HuH-7 (cell line): ENCODE data around the gene TDRD1.
"Not testable (repeated sequence)": the region's sequence is repeated elsewhere in the genome, so short reads cannot be mapped to it uniquely, and the experiment has no call there.

Source experiments
- DNase-seq: peaks from one replicate; pipeline ENCODE4 v3.0.0; 2011; ENCODE audit warnings: low spot score

The TDRD1 gene, protein sequence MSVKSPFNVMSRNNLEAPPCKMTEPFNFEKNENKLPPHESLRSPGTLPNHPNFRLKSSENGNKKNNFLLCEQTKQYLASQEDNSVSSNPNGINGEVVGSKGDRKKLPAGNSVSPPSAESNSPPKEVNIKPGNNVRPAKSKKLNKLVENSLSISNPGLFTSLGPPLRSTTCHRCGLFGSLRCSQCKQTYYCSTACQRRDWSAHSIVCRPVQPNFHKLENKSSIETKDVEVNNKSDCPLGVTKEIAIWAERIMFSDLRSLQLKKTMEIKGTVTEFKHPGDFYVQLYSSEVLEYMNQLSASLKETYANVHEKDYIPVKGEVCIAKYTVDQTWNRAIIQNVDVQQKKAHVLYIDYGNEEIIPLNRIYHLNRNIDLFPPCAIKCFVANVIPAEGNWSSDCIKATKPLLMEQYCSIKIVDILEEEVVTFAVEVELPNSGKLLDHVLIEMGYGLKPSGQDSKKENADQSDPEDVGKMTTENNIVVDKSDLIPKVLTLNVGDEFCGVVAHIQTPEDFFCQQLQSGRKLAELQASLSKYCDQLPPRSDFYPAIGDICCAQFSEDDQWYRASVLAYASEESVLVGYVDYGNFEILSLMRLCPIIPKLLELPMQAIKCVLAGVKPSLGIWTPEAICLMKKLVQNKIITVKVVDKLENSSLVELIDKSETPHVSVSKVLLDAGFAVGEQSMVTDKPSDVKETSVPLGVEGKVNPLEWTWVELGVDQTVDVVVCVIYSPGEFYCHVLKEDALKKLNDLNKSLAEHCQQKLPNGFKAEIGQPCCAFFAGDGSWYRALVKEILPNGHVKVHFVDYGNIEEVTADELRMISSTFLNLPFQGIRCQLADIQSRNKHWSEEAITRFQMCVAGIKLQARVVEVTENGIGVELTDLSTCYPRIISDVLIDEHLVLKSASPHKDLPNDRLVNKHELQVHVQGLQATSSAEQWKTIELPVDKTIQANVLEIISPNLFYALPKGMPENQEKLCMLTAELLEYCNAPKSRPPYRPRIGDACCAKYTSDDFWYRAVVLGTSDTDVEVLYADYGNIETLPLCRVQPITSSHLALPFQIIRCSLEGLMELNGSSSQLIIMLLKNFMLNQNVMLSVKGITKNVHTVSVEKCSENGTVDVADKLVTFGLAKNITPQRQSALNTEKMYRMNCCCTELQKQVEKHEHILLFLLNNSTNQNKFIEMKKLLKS

DNA sequence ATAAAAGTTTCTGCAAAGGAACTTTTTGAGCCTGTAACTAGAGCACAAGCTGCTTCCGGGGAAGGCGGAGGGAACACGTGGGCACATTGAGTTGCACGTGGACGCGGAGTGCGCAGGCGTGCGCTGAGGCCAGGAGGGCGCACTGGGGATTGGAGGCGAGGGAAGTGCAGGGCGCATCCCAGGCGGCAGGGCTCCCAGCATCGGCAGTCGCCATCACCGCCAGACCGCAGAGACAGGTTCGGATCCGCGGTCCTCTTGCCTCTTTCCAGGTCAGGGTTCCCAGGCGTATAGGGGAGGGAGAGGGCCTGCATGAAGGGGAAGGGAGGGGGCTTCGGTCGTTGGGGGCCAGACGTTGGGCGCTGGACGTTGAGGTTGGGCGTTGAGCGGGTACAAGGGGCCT, at the start of gene TDRD1:
Gene TDRD1 (plus strand): TSS at position 206 of the 400 bp plus-strand sequence. CDS start 8,479 bp downstream, outside the sequence.
- DNase-seq: no peak

DNA sequence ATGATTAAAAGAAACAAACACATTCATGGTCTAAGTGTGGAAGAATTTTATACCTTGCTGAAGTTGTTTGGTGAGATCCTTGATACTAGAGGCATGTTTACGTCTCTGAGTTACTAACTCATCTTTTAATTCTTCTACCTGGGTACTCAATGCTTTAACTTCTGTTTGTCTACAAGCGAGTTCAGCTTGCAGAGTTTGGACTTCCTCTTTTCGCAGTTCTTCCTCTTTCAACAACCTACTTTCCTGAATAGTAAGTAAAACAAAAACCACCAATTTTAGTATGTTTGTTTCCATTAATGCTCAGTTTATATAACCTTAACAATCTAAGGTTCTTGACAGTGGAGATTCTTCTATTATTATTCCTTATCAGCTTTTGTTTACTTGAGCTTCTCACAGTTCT, 48.1 kb upstream of the TDRD1 start:
- no peak for DNase-seq

DNA sequence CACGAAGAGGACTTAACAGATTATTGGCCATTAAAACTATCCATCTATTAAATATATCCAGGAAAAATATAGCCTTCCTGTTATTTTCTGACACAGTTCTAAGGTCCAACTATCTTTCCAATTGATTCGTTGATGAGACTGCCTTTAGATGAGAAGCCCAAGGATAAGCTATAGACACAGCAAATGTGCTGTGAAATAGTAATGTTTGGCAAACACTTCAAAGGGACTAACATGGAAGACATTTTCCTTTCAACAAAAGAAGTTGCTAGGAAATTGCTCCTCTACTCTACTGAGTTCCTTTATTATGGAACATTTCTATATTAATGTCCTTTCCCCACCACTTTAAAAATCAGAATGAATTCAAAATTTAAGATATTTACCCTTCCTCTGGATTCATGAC, 43.7 kb upstream of the TDRD1 start:
- no peak for DNase-seq

DNA sequence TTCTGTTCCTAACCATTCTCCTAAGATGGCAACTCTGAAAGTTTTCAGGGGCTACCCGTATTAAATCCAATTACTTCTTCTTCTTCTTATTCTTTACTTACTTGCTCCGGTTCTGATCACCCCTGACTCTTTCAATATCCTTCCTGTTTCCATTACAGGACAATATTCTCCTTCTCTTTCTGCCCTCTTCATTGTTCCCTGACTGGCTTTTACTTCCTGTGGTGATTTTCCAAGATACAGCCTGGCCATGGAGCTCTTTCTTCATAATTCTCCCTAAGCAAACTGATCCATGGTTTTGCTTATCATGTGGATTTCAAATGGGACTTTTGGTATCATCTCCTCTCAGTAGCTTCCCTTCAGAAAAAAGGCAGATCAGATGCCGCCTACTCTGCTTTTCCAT, 40.6 kb upstream of the TDRD1 start:
- no peak for DNase-seq

DNA sequence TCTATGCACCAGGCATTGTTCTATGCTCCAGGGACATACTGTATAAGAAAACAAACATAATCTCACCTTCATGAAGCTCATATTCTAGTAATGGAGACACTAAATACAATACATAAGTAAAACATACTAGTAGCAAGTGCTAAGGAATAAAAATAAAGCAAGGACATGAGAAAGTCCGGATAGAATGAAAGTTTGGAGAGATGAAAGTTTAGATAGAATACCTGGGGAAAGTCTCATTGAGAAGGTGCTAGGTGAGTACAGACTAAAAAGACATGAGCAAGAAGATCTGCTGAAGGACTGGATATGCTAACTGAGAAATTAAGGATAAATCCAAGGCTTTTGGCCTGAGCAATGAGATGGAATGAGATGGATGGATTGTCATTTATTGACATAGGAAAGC, 39.1 kb upstream of the TDRD1 start:
- DNase-seq: no peak

DNA sequence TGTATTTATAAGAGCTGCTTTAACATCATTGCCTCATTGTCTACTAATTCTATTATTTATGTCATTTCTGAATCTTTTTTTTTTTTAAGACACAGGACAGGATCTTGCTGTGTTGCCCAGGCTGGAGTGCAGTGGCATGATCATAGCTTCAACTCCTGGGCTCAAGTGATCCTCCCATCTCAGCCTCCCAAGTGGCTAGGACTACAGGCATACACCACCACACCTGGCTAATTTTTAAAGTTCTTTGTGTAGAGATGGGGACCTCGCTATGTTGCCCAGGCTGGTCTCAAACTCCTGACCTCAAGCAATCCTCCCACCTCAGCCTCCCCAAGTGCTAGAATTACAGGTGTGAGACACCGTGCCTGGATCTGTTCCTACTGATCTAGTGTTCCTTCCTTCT, 38.3 kb upstream of the TDRD1 start:
- DNase-seq: not testable (repeated sequence)

DNA sequence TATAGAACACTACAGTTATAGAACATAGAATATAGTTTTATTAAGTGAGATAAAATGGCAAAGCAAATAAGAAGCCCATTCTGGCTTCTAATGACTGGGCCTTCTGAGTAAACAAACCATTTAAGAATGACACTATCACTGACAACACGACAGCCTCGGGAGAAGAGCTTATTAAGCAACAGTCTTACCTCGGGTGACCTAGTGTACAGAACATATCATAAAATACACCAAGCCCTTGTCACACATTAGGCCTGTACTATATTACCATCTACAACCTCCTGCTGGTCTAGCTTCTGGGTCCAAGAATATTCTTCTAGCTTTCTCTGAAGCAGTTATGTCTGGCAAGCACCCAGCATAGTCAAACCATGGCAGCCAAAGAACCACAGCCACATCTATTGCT, 37.1 kb upstream of the TDRD1 start:
- DNase-seq: peak; percentile 3

DNA sequence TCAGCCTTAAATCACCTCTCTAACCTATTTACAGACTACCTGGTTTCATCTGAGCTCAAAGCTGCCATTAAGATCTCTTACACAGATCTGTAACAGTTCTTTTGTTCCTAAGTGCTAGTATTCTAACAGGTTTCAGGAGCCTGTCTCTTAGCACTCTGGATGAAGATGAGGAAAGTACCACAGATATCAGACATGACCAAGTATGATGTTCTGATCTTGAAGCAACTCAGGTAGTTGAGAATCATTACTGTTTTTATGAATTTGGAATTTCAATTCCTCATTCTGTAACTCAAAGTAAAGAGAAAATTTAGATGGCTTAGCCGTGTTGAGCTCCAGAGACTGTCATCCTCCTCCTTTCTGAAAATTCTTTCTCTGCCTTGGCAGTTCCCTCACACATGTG, 36.0 kb upstream of the TDRD1 start:
- DNase-seq: no peak

DNA sequence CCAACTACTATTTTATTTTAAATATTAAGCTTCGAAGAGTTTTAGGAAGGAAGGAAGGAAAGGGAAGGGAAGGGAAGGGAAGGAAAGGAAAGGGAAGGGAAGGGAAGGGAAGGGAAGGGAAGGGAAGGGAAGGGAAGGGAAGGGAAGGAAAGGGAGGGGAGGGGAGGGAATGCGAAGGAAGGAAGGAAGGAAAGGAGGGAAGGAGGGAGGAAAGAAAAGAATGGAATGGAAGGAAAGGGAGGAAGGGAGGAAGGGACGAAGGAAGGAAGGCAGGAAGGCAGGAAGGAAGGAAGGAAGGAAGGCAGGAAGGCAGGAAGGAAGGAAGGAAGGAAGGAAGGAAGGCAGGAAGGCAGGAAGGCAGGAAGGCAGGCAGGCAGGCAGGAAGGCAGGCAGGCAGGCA, 29.7 kb upstream of the TDRD1 start:
- not testable (repeated sequence) for DNase-seq

DNA sequence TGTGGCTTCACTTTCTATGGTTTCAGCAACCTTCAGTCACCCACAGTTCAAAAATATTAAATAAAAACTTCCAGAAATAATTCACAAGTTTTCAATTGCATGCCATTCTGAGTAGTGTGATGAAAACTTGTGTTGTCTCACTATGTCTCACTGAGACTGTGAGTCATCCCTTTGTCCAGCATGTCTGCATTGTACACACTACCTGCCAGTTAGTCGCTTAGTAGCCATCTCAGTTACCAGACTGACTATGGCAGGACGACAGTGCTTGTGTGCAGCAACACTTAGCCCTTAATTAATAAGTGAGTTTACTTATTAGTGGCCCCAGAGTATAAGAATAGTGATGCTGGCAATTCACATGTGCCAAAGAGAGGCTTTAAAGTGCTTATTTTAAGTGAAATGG, 27.7 kb upstream of the TDRD1 start:
- DNase-seq: no peak

DNA sequence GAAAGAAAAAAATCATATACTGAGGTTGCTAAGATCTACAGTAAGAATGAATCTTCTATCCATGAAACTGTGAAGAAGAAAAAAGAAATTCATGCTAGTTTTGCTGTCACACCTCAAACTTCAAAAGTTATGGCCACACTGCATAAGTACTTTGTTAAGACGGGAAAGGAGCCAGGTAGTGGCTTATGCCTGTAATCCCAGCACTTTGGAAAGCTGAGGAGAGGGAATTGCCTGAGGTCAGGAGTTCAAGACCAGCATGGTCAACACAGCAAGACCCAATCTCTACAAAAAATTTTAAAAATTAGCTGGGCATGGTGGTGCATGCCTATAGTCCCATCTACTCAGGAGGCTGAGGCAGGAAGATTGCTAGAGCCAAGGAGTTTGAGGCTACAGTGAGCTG, 27.3 kb upstream of the TDRD1 start:
- DNase-seq: no peak

DNA sequence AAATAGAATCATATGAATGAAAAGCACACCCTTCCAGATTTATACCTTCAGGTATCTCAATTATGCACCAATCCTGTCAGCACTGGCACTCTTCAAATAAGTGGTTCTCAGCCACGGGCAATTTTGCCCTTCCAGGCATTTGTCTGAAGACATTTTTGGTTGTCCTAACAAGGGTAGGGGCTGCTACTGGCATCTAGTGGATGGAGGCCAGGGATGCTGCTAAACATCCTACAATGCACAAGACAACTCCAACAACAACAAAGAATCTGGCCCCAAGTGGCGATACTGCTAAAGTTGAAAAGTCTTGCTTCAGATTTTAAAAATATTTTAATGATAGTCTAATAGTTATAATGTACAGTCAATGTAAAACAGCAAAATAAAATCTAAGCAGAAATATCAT, 21.2 kb upstream of the TDRD1 start:
- no peak for DNase-seq

DNA sequence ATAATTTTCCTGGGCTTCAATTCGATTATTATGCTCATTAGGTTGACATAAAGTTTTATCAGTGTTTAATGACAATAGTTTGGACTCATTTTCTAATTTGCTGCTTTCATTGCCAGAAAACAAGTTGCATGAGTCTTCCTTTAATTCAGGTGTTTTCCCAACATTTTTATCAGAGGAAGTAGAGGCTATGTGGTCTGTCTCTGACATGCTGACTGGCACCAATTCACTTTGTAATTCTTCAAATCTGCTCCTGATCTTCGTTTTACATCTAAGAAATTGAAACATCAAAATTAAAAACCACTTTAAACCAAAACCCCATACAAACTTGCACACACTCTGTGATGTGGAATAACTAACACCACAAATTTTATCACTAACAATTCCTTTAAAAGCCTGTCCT, 16.1 kb upstream of the TDRD1 start:
- no peak for DNase-seq

DNA sequence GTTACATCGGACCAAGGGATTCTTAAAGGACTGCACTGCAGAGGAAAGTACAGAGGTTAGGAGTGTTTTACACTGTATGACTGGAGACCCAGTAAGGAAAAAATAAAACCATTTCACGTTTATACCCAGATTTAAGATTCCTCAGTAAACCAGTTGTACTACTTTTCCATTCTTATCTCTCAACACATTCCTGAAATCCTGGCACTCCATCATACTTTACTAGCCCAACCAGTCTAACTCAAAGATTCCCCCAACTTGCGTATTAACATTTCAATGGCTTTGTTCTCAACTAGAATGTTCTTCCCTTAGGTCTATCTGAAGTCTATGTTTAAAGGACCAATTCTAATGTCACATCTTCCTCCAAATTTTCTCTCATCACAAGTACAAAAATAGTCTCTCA, 13.1 kb upstream of the TDRD1 start:
- no peak for DNase-seq

DNA sequence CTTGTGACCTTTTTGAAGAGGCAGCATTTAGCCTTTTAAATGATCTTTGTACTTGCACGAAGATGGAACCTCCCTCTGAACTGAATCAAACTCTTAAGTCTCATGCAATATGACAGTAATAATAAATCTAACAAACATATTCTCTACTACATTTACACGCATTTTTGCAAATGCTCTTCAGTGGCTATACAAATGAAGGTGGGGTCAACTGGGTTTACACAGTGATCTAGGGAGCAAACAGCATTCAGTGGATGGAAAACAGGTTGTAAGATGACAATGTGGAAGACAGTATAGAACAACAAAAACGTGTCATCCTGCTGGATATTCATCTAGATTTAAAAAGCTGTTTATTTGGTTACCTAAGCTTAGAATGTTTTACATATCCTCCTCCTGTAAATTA, 12.7 kb upstream of the TDRD1 start:
- no peak for DNase-seq

DNA sequence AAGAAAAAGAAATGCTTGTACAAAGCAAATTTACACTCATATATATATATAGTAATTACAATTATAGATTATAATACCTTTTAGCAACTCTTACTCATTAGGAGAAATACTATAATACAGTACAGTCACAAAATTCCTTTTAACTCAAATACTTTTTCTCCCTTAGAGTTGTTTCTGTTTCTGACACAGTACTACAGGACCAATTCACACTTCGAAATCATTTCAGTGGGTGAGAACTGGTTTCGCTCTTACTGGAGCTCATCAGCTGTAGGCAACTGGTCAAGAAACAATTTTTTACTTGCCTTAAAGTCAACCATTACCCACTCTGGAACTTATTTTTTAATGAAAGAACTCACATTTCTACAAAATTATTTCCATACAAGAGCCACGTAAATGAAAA, 11.2 kb upstream of the TDRD1 start:
- no peak for DNase-seq

DNA sequence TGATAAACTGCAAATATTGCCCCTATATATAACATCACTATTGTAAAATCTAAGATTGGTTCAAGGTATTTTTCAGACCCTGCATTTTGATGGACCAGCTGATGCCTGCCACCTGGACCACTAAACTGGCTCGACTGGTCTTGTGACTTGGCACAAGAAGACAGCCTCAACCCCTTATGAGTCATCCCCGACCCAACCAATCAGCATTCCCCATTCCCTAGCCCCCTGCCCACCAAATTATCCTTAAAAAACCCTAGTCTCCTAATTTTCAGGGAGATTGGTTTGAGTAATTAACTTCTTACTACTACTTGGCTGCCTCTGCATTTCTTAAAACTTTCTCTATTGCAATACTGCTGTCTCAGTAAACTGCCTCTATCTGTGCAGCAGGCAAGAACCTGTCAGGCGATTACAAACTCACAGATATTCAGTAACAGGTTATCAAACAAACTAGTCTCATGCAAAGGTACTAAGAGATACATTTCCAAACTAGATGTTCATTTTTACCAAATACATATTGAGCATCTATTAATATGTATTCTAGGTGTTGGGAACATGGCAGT, 10.6 kb upstream of the TDRD1 start:
- no peak for DNase-seq

DNA sequence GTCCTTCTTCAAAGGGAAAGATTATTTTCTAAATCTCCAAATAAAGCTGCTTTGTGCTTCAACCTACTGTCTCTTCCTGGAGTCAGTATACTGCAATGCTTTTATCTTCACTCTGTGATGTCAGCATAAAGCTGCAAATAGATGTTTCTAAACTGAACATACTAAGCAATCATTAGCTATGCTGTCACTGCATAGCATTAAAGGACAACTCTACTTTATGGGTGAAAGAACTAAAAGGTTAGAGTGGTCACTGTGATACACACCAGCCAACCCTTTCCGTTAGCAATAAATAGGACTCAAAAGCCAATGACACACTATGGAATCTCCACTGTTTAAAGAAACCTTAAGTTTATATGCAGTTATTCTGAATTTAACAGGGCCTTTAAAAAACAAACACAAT, 6.9 kb upstream of the TDRD1 start:
- no peak for DNase-seq

DNA sequence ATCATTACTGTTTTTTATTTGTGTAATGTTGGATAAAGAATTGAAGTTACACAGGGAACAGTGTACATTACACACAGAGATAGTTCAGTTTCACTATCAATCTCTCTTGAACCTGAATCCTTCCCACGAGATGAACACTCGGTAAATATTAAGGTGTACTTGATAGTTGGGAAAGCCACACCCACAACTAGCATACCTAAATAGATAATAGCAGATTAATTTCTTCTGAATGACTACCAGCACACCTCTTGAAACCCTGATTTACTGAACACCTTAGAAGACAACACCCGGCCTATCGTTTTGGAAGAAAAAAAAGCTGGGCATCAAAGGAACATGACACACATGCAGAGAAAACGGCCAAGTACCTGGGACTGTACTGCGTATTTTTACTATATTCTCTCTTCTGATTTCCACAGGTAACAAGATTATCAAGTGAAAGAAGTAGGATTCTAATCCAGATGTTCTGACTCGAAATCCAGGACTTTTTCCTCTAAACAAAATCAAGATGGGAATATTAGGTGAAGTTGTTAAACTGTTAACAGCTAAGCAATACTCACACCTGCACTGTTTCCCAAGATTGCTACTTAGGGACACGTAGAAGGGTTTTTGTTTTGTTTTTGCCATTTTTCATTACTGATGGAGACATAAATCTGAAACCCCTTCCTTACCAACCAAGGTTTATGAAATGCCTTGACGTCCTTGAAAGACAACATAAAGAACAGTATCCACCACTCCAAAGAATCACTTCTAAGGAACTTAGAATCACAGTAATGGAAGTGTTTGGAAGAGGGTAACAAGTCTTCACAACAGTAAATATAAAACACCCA, 6.2 kb upstream of the TDRD1 start:
- DNase-seq: no peak

DNA sequence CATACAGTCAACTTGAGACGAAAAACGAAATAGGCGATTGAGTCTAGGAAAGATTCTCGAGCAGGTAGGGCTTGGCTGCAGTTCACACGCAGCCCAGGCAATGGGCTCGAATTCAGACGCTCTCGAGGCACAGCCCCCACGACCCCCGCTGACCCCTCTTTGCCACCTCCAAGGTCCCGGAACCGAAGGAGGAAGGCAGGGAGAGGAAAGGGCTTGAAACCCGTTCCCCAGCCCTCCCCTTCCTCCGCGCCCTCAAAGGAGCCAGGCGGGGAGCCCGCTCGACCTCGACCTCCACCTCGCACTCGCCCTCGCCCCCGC, 5.6 kb upstream of the TDRD1 start:
- no peak for DNase-seq

DNA sequence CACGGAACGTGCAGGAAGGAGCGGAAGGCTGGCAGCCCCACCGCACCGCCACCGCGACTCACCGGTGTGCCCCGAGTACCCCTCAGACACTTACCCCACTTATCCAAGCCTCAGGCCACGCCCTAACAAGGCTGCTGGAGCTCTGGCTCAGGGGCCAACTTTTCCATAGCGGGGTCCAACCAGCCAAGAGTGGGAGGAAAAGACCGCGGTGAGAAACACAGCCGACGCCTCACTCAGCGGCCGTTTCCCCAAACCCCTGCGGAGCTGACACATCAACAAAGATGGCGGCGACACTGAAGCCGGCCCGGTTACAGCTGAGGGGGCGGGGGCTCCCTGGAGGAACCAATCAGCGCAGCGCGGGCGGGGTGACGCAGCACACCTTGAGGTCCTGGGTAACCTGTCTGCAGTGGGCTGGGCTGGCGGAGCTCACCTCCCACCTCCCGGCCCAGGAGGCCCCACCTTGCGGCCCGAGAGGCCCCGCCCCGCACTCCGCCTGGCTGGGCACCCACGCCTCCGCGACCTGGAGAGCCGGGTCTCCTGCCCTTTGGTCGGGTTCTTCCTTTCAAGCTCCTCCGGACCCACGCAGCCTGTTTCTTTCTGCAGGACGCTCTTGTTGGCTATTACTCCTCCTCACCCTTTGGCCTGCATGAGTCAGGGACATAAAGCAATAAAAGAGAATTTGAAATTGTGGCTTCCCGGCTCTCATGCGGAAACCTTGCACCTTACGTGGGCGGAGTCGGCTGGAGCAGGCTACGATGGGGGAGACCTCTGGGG, 5.0 kb upstream of the TDRD1 start, which contains the start of gene CCDC186:
Gene CCDC186 (minus strand): TSS at position 283 of the 774 bp plus-strand sequence. CDS start 10,935 bp downstream, outside the sequence.
- peak; percentile 94 for DNase-seq
